WTC11 (cell line): ENCODE measurements around the gene SYNJ2. TPM values are rescaled to one million over a fixed set of nuclear protein-coding genes. Genes with fewer than 3 reads are reported as not detected.

Source experiments
- ATAC-seq: fragments of 200-7000 bp; cut with Tn5 transposase; 2 replicates; pipeline ENCODE4 v1.10.0; 2021; ENCODE audit warnings: mild to moderate bottlenecking, moderate library complexity
- CTCF ChIA-PET: fragments of 300-600 bp; sonication (Branson Sonifier 250); formaldehyde crosslinking; loops from one replicate; lab custom pipeline; 2021; ENCODE audit warnings: antibody characterized with exemption; lab: Charles Lee
- POLR2A ChIA-PET: fragments of 350-600 bp; sonication (Branson Sonifier 250); formaldehyde crosslinking; loops from one replicate; lab custom pipeline; 2021; ENCODE audit warnings: antibody characterized with exemption; lab: Charles Lee
- DNase-seq: peaks from one replicate; pipeline ENCODE4 v3.0.0; 2021; ENCODE audit warnings: low spot score
- H3K27ac Mint-ChIP-seq: 2 replicates; pipeline ENCODE4 v1.8.0; 2021; ENCODE audit warnings: mixed read lengths
- H3K27me3 Mint-ChIP-seq: 2 replicates; pipeline ENCODE4 v1.8.0; 2021; ENCODE audit warnings: low read depth, mild to moderate bottlenecking, moderate library complexity, mixed read lengths
- H3K36me3 Mint-ChIP-seq: 2 replicates; pipeline ENCODE4 v1.8.0; 2021; ENCODE audit warnings: mixed read lengths
- H3K4me1 Mint-ChIP-seq: 2 replicates; pipeline ENCODE4 v1.8.0; 2022; ENCODE audit warnings: mixed read lengths
- H3K4me3 Mint-ChIP-seq: 2 replicates; pipeline ENCODE4 v1.8.0; 2021; ENCODE audit warnings: mild to moderate bottlenecking, moderate library complexity, mixed read lengths
- H3K9me3 Mint-ChIP-seq: 2 replicates; pipeline ENCODE4 v1.8.0; 2021; ENCODE audit warnings: mixed read lengths
- AR ChIP-seq: fragments of 250-450 bp; sonication (Bioruptor Pico); IDR thresholded peaks from 2 replicates; pipeline ENCODE4 v1.9.0; 2021; ENCODE audit warnings: mild to moderate bottlenecking
- ATF1 ChIP-seq: sonication (generic); formaldehyde crosslinking; IDR thresholded peaks from 2 replicates; pipeline ENCODE4 v1.8.1; 2023; ENCODE audit warnings: mild to moderate bottlenecking, moderate library complexity, missing genetic modification reagents
- CDX4 ChIP-seq: fragments of 250-450 bp; sonication (Bioruptor Pico); IDR thresholded peaks from 2 replicates; pipeline ENCODE4 v1.9.0; 2021; ENCODE audit warnings: moderate library complexity, mild to moderate bottlenecking, inconsistent platforms, borderline replicate concordance
- CREB1 ChIP-seq: sonication (generic); formaldehyde crosslinking; IDR thresholded peaks from 2 replicates; pipeline ENCODE4 v1.8.0; 2023; ENCODE audit warnings: mild to moderate bottlenecking, missing genetic modification reagents
- EMX1 ChIP-seq: fragments of 250-450 bp; sonication (Bioruptor Pico); IDR thresholded peaks from 2 replicates; pipeline ENCODE4 v1.8.0; 2021; ENCODE audit warnings: mild to moderate bottlenecking
- FOXP1 ChIP-seq: sonication (generic); formaldehyde crosslinking; IDR thresholded peaks from 2 replicates; pipeline ENCODE4 v1.8.0; 2022; ENCODE audit warnings: missing genetic modification reagents, mild to moderate bottlenecking, moderate library complexity, borderline replicate concordance
- NFATC4 ChIP-seq: fragments of 250-450 bp; sonication (Bioruptor Pico); IDR thresholded peaks from 2 replicates; pipeline ENCODE4 v1.9.0; 2021; ENCODE audit warnings: mild to moderate bottlenecking
- NFE2L1 ChIP-seq: sonication (generic); formaldehyde crosslinking; IDR thresholded peaks from 2 replicates; pipeline ENCODE4 v1.8.1; 2023; ENCODE audit warnings: missing genetic modification reagents
- TEAD1 ChIP-seq: sonication (generic); formaldehyde crosslinking; IDR thresholded peaks from 2 replicates; pipeline ENCODE4 v1.8.0; 2022; ENCODE audit warnings: mild to moderate bottlenecking, missing genetic modification reagents
- USF1 ChIP-seq: sonication (generic); formaldehyde crosslinking; IDR thresholded peaks from 2 replicates; pipeline ENCODE4 v1.8.0; 2022; ENCODE audit warnings: mild to moderate bottlenecking, missing genetic modification reagents
- ZNF416 ChIP-seq: fragments of 250-450 bp; sonication (Bioruptor Pico); IDR thresholded peaks from 2 replicates; pipeline ENCODE4 v1.9.0; 2021; ENCODE audit warnings: mild to moderate bottlenecking, inconsistent platforms
- ZNF423 ChIP-seq: fragments of 250-450 bp; sonication (Bioruptor Pico); IDR thresholded peaks from 2 replicates; pipeline ENCODE4 v2.1.2; 2022; ENCODE audit warnings: mild to moderate bottlenecking, moderate library complexity
- ZNF671 ChIP-seq: fragments of 250-450 bp; sonication (Bioruptor Pico); IDR thresholded peaks from 2 replicates; pipeline ENCODE4 v1.8.0; 2021; ENCODE audit warnings: mild to moderate bottlenecking
- total RNA-seq: library from RNA; stranded (reverse); gene quantifications from 3 replicates; pipeline ENCODE4 v1.2.3, GENCODE V29; 2021
- TF ChIP-seq, protein P1 (sequence below): fragments of 250-450 bp; sonication (Bioruptor Pico); IDR thresholded peaks from 2 replicates; pipeline ENCODE4 v1.9.0; 2021; ENCODE audit warnings: mild to moderate bottlenecking
- TF ChIP-seq, protein P2 (sequence below): fragments of 250-450 bp; sonication (Bioruptor Pico); IDR thresholded peaks from 2 replicates; pipeline ENCODE4 v1.9.0; 2021; ENCODE audit warnings: mild to moderate bottlenecking, borderline replicate concordance
- TF ChIP-seq, protein P3 (sequence below): fragments of 250-450 bp; sonication (Bioruptor Pico); IDR thresholded peaks from 2 replicates; pipeline ENCODE4 v1.8.0; 2021; ENCODE audit warnings: mild to moderate bottlenecking
- TF ChIP-seq, protein P4 (sequence below): sonication (generic); formaldehyde crosslinking; IDR thresholded peaks from 2 replicates; pipeline ENCODE4 v1.8.0; 2022; ENCODE audit warnings: mild to moderate bottlenecking, missing genetic modification reagents

Gene SYNJ2
- total RNA-seq, 1 experiment from 2014 or later, result 15.3 TPM

GRCh38 chr6:157943964-157944283 is 37.7 kb upstream of the SYNJ2 start:
- DNase-seq (no peak), ATAC-seq (no peak)
- no peaks in the 10 kb centered on the region for H3K9me3 Mint-ChIP-seq
- H3K27me3 Mint-ChIP-seq, result no peaks in the 10 kb centered on the region
- H3K4me3 Mint-ChIP-seq, result no peak overlapping the region
- no peak overlapping the region for H3K27ac Mint-ChIP-seq
- H3K36me3 Mint-ChIP-seq, result peaks cover 59% of the 10 kb centered on the region
- POLR2A ChIA-PET, result no interaction called here
- H3K4me1 Mint-ChIP-seq, result no peaks in the 10 kb centered on the region
- TF ChIP-seq ATF1 (CRISPR knock-in tag) (no peak), TEAD1 (CRISPR knock-in tag) (no peak), CDX4 (CRISPR knock-in tag) (no peak)
- TF ChIP-seq, protein P1, sequence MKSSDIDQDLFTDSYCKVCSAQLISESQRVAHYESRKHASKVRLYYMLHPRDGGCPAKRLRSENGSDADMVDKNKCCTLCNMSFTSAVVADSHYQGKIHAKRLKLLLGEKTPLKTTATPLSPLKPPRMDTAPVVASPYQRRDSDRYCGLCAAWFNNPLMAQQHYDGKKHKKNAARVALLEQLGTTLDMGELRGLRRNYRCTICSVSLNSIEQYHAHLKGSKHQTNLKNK (CRISPR knock-in tag), result no peak
- CTCF ChIA-PET, result no interaction called here

DNA sequence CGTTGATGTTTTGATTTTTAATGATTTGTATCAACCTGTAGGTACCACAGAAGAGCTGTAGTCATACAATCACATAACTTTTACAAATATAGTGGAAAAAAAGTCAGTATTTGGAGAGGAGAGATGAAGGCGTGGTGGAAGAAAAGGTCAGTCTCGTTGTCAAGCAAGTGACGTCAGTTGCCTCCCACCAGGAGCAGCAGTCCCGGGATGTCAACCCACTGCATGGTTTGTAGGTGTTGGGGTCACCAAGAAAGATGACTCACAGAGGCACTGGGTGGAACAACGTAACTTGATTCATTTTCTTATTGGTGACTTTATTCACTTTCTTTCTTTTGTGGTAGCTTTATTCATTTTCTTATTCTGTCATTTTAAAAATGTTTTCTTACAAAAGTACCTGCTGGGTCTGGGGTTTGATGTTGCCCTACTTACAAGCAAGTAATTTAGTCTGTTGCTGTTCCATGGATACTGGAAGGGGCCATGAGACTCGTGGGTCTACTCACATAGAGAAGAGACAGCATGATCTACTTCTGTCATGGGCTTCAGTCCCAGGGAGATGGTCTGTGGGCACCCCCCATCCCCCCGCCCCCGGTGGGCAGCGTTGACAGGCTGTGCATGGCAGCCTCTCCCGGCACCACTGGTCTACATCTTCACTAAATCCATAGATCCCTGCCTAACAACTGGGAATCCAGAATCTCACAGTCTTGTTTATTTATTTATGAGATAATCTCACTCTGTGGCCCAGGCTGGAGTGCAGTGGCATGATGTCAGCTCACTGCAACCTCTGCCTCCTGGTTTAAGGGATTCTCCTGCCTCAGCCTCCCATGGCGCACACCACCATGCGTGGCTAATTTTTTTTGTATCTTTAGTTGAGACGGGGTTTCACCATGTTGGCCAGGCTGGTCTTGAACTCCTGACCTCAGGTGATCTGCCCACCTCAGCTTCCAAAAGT is 36.4 kb upstream of the SYNJ2 start:
- peaks cover 10% of the 10 kb centered on the region for H3K9me3 Mint-ChIP-seq
- H3K36me3 Mint-ChIP-seq, result peaks cover 51% of the 10 kb centered on the region
- H3K4me3 Mint-ChIP-seq, result no peak overlapping the region
- TF ChIP-seq USF1 (CRISPR knock-in tag) (no peak), NFATC4 (CRISPR knock-in tag) (no peak), ZNF423 (CRISPR knock-in tag) (no peak), ZNF416 (CRISPR knock-in tag) (no peak), ZNF671 (CRISPR knock-in tag) (no peak), CREB1 (CRISPR knock-in tag) (no peak), FOXP1 (no peak), NFE2L1 (no peak), EMX1 (no peak), AR (CRISPR knock-in tag) (no peak)
- TF ChIP-seq, protein P2, sequence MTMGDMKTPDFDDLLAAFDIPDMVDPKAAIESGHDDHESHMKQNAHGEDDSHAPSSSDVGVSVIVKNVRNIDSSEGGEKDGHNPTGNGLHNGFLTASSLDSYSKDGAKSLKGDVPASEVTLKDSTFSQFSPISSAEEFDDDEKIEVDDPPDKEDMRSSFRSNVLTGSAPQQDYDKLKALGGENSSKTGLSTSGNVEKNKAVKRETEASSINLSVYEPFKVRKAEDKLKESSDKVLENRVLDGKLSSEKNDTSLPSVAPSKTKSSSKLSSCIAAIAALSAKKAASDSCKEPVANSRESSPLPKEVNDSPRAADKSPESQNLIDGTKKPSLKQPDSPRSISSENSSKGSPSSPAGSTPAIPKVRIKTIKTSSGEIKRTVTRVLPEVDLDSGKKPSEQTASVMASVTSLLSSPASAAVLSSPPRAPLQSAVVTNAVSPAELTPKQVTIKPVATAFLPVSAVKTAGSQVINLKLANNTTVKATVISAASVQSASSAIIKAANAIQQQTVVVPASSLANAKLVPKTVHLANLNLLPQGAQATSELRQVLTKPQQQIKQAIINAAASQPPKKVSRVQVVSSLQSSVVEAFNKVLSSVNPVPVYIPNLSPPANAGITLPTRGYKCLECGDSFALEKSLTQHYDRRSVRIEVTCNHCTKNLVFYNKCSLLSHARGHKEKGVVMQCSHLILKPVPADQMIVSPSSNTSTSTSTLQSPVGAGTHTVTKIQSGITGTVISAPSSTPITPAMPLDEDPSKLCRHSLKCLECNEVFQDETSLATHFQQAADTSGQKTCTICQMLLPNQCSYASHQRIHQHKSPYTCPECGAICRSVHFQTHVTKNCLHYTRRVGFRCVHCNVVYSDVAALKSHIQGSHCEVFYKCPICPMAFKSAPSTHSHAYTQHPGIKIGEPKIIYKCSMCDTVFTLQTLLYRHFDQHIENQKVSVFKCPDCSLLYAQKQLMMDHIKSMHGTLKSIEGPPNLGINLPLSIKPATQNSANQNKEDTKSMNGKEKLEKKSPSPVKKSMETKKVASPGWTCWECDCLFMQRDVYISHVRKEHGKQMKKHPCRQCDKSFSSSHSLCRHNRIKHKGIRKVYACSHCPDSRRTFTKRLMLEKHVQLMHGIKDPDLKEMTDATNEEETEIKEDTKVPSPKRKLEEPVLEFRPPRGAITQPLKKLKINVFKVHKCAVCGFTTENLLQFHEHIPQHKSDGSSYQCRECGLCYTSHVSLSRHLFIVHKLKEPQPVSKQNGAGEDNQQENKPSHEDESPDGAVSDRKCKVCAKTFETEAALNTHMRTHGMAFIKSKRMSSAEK (CRISPR knock-in tag), result no peak
- TF ChIP-seq, protein P3, sequence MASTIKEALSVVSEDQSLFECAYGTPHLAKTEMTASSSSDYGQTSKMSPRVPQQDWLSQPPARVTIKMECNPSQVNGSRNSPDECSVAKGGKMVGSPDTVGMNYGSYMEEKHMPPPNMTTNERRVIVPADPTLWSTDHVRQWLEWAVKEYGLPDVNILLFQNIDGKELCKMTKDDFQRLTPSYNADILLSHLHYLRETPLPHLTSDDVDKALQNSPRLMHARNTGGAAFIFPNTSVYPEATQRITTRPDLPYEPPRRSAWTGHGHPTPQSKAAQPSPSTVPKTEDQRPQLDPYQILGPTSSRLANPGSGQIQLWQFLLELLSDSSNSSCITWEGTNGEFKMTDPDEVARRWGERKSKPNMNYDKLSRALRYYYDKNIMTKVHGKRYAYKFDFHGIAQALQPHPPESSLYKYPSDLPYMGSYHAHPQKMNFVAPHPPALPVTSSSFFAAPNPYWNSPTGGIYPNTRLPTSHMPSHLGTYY (CRISPR knock-in tag), result no peak
- TF ChIP-seq, protein P4, sequence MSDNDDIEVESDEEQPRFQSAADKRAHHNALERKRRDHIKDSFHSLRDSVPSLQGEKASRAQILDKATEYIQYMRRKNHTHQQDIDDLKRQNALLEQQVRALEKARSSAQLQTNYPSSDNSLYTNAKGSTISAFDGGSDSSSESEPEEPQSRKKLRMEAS, result no peak
- H3K27ac Mint-ChIP-seq, result no peak overlapping the region; the same call in 1 of the 2 replicates
- POLR2A ChIA-PET, result interaction anchor here (0.6 kb wide), 1 partner anchor 126 kb away, joined by 3 read pairs; no protein-coding TSS in a partner anchor
- DNase-seq (no peak), ATAC-seq (no peak)
- H3K4me1 Mint-ChIP-seq, result no peaks in the 10 kb centered on the region
- CTCF ChIA-PET, result interaction anchor here (1.5 kb wide), 1 partner anchor 127 kb away, joined by 5 read pairs; no protein-coding TSS in a partner anchor
- H3K27me3 Mint-ChIP-seq, result peaks cover 3% of the 10 kb centered on the region; the same call in 1 of the 2 replicates
